HepG2 (cell line): ENCODE results near the gene GPLD1. TPM values are rescaled to one million over a fixed set of nuclear protein-coding genes. Genes with fewer than 3 reads are reported as not detected.

Experiments
- AKNA ChIP-seq: sonication (generic); formaldehyde crosslinking; IDR thresholded peaks from 2 replicates; pipeline ENCODE4 v1.4.0; 2020; ENCODE audit warnings: missing genetic modification reagents, borderline replicate concordance
- ARNT2 ChIP-seq: sonication (generic); formaldehyde crosslinking; IDR thresholded peaks from 2 replicates; pipeline ENCODE4 v1.8.0; 2022; ENCODE audit warnings: mild to moderate bottlenecking, low read depth, missing genetic modification reagents, moderate library complexity
- ATRX ChIP-seq: sonication (generic); formaldehyde crosslinking; IDR thresholded peaks from 2 replicates; pipeline ENCODE4 v1.4.0; 2020; ENCODE audit warnings: missing genetic modification reagents, borderline replicate concordance
- DDIT3 ChIP-seq: sonication (generic); formaldehyde crosslinking; IDR thresholded peaks from 2 replicates; pipeline ENCODE4 v1.4.0; 2020; ENCODE audit warnings: mild to moderate bottlenecking, missing genetic modification reagents
- EEA1 ChIP-seq: sonication (generic); formaldehyde crosslinking; IDR thresholded peaks from 2 replicates; pipeline ENCODE4 v1.5.1; 2020; ENCODE audit warnings: mild to moderate bottlenecking, missing genetic modification reagents, borderline replicate concordance
- ELF4 ChIP-seq: sonication (generic); formaldehyde crosslinking; IDR thresholded peaks from 2 replicates; pipeline ENCODE4 v1.5.0; 2020; ENCODE audit warnings: missing genetic modification reagents, mild to moderate bottlenecking, moderate library complexity, borderline replicate concordance
- MAFK ChIP-seq, 2 experiments: IDR thresholded peaks in 1 of 2; conservative IDR thresholded peaks in 1 of 2; 2 replicates each; pipeline ENCODE4 v1.6.1; 2011; ENCODE audit warnings: improper control_type of control experiment in 2 of 2, low read length in 2 of 2
- RELA ChIP-seq: sonication (generic); formaldehyde crosslinking; IDR thresholded peaks from 2 replicates; pipeline ENCODE4 v1.4.0; 2020; ENCODE audit warnings: missing genetic modification reagents
- RNF2 ChIP-seq: fragments of 450-650 bp; conservative IDR thresholded peaks from 2 replicates; pipeline ENCODE4 v1.6.1; 2016; ENCODE audit warnings: low read depth
- SKIL ChIP-seq: sonication (generic); formaldehyde crosslinking; IDR thresholded peaks from 2 replicates; pipeline ENCODE4 v1.8.0; 2022; ENCODE audit warnings: missing genetic modification reagents, mild to moderate bottlenecking, moderate library complexity, borderline replicate concordance
- SNRNP70 ChIP-seq: fragments of 200-400 bp; formaldehyde crosslinking; IDR thresholded peaks from 2 replicates; pipeline ENCODE4 v1.6.1; 2017; ENCODE audit warnings: mild to moderate bottlenecking, low read depth, low read length, moderate library complexity
- TFAP4 ChIP-seq: sonication (generic); IDR thresholded peaks from 2 replicates; pipeline ENCODE4 v1.6.1; 2016; ENCODE audit warnings: low read depth, borderline replicate concordance
- ZBTB8A ChIP-seq: sonication (generic); formaldehyde crosslinking; IDR thresholded peaks from 2 replicates; pipeline ENCODE4 v1.4.0; 2020; ENCODE audit warnings: mild to moderate bottlenecking, low read depth, missing genetic modification reagents, borderline replicate concordance
- ZNF224 ChIP-seq: sonication (generic); formaldehyde crosslinking; IDR thresholded peaks from 2 replicates; pipeline ENCODE4 v1.5.0; 2020; ENCODE audit warnings: mild to moderate bottlenecking, missing genetic modification reagents
- ZNF230 ChIP-seq: sonication (generic); formaldehyde crosslinking; IDR thresholded peaks from 2 replicates; pipeline ENCODE4 v1.4.0; 2020; ENCODE audit warnings: mild to moderate bottlenecking, missing genetic modification reagents
- ZNF232 ChIP-seq: sonication (generic); formaldehyde crosslinking; IDR thresholded peaks from 2 replicates; pipeline ENCODE4 v1.4.0; 2020; ENCODE audit warnings: missing genetic modification reagents, borderline replicate concordance
- ZNF234 ChIP-seq: sonication (generic); formaldehyde crosslinking; conservative IDR thresholded peaks from 2 replicates; pipeline ENCODE4 v1.5.1; 2020; ENCODE audit warnings: mild to moderate bottlenecking, missing genetic modification reagents
- ZNF350 ChIP-seq: sonication (generic); formaldehyde crosslinking; IDR thresholded peaks from 2 replicates; pipeline ENCODE4 v1.4.0; 2020; ENCODE audit warnings: mild to moderate bottlenecking, low read depth, missing genetic modification reagents, borderline replicate concordance
- ZNF441 ChIP-seq: sonication (generic); formaldehyde crosslinking; IDR thresholded peaks from 2 replicates; pipeline ENCODE4 v1.7.0; 2021; ENCODE audit warnings: missing genetic modification reagents, borderline replicate concordance
- ZZZ3 ChIP-seq: sonication (generic); formaldehyde crosslinking; IDR thresholded peaks from 2 replicates; pipeline ENCODE4 v1.4.0; 2020; ENCODE audit warnings: missing genetic modification reagents, mild to moderate bottlenecking, borderline replicate concordance
- polyA plus RNA-seq, 8 experiments: library from polyadenylated mRNA; depleted of rRNA in 3 of 8; stranded (reverse) in 7 of 8; unstranded in 1 of 8; fragments of >200 nt; fragmentation: Illumina TruSeq in 4 of 8; extraction: Trizol in 4 of 8; gene quantifications; 2 replicates each; pipeline versions ENCODE4 v1.2.1 to v1.2.3, GENCODE V29; 2011 to 2016; ENCODE audit warnings: low read depth in 4 of 8, missing spikeins in 1 of 8, mixed read lengths in 1 of 8; ENCODE audit not compliant: insufficient read depth in 1 of 8
- total RNA-seq, 5 experiments: library from RNA; depleted of rRNA; stranded (reverse); fragments of >200 nt; fragmentation: Illumina TruSeq; extraction: Trizol; gene quantifications; 2 replicates each; pipeline ENCODE4 v1.2.3, GENCODE V29; 2016; ENCODE audit warnings: low read depth in 1 of 5

Gene GPLD1
- total and polyA plus RNA-seq, 2 of the 13 experiments (the other 11 are each of a cell fraction or from before 2014, with no cell fraction given): 6.2 to 7.6 TPM

- no peak for TF ChIP-seq SNRNP70
- TF ChIP-seq ZNF230 (CRISPR knock-in tag): no peak
- no peak for TF ChIP-seq EEA1
- no peak for TF ChIP-seq ZZZ3 (CRISPR knock-in tag)
- TF ChIP-seq ZNF441: no peak; the same call in 1 of the 2 replicates
- TF ChIP-seq ZNF350 (CRISPR knock-in tag): peak; percentile 83
- no peak for TF ChIP-seq RNF2
- no peak for TF ChIP-seq ZBTB8A (CRISPR knock-in tag)
- no peak for TF ChIP-seq ARNT2 (CRISPR knock-in tag)
- peak; percentile 85; the same call in 1 of the 2 replicates for TF ChIP-seq RELA (CRISPR knock-in tag)
- TF ChIP-seq ELF4 (CRISPR knock-in tag): no peak
- no peak for TF ChIP-seq ATRX (CRISPR knock-in tag)
- no peak for TF ChIP-seq MAFK (conservative IDR thresholded peaks at IDR 0.05 in 1 of 2, IDR thresholded peaks at IDR 0.05 in 1 of 2; ENCODE audit: low read length in 2 of 2)
- no peak for TF ChIP-seq AKNA (CRISPR knock-in tag)
- no peak for TF ChIP-seq ZNF234 (CRISPR knock-in tag)
- TF ChIP-seq DDIT3 (CRISPR knock-in tag): no peak
- peak; percentile 55; the same call in 1 of the 2 replicates for TF ChIP-seq TFAP4
- TF ChIP-seq SKIL (CRISPR knock-in tag): 0 out of 2 replicates have a peak, but pooled peaks have one; percentile 30
- peak; percentile 83; the same call in 1 of the 2 replicates for TF ChIP-seq ZNF232 (CRISPR knock-in tag)
- TF ChIP-seq ZNF224 (CRISPR knock-in tag): no peak
Measured at GRCh38 chr6:24504649-24505586, 15.5 kb upstream of the GPLD1 start (continued).
